Subcutaneous abdominal adipose tissue (tissue), 5 donors: ENCODE measurements around the gene AK8.

Experiments
- H3K27ac ChIP-seq: one replicate; pipeline ENCODE4 v1.7.0; 2013; ENCODE audit warnings: low read depth, mild to moderate bottlenecking, inconsistent platforms, low read length, moderate library complexity
- H3K27me3 ChIP-seq, 5 donors: one replicate each; pipeline ENCODE4 v1.7.0; 2013; ENCODE audit warnings: low read length in 5 of 5, inconsistent platforms in 1 of 5; ENCODE audit not compliant: control insufficient read depth in 5 of 5, insufficient read depth in 4 of 5
- H3K36me3 ChIP-seq, 5 donors: one replicate each; pipeline ENCODE4 v1.7.0; 2013; ENCODE audit warnings: low read length in 5 of 5; ENCODE audit not compliant: control insufficient read depth in 5 of 5, insufficient read depth in 5 of 5
- H3K4me1 ChIP-seq, 5 donors: one replicate each; pipeline ENCODE4 v1.7.0; 2013; ENCODE audit warnings: low read length in 5 of 5, mild to moderate bottlenecking in 3 of 5, moderate library complexity in 1 of 5; ENCODE audit not compliant: control insufficient read depth in 5 of 5, insufficient read depth in 5 of 5
- H3K4me3 ChIP-seq, 5 donors: one replicate each; pipeline ENCODE4 v1.7.0; 2013; ENCODE audit warnings: low read length in 5 of 5, low read depth in 1 of 5
- H3K9ac ChIP-seq, 5 donors: one replicate each; pipeline ENCODE4 v1.7.0; 2013; ENCODE audit warnings: low read length in 5 of 5, mild to moderate bottlenecking in 4 of 5, moderate library complexity in 3 of 5
- H3K9me3 ChIP-seq, 5 donors: one replicate each; pipeline ENCODE4 v1.7.0; 2013; ENCODE audit warnings: low read length in 5 of 5; ENCODE audit not compliant: control insufficient read depth in 5 of 5
- donor health status: healthy.
- donor health status: healthy.
- donor health status: healthy.
- donor health status: healthy.
- donor health status: healthy.

Gene AK8

GRCh38 chr9:132708769-132709430 is 169.2 kb downstream of the AK8 start:
- Histone ChIP-seq H3K4me3 (no peak overlapping the region), H3K27me3 (peaks cover 0 to 10% (median 8%) of the 10 kb centered on the region in 5 donors), H3K36me3 (no peaks in the 10 kb centered on the region), H3K9ac (no peak overlapping the region), H3K27ac (no peak overlapping the region), H3K4me1 (no peaks in the 10 kb centered on the region), H3K9me3 (no peaks in the 10 kb centered on the region)

DNA sequence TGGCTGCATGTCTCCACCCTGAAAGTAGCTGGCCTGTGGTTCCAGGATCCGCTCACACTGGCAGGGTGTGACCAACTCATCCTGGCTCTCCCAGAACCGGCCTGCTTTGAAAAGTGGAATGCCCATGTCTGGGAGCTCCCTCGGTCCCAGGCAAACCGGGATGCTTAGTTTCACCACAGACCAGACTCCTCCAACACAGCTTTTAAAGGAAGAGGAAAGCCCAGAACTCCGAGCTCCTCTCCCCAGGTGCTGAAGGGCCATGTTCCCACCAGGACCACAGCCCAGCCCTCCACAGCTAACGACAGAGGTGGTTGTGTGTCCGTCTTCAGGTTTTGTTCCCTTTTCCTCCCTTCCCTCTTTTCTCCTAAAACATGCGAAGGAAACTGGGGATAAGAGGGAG is 169.8 kb downstream of the AK8 start:
- peaks cover 0 to 10% (median 8%) of the 10 kb centered on the region in 5 donors for H3K27me3 ChIP-seq

DNA sequence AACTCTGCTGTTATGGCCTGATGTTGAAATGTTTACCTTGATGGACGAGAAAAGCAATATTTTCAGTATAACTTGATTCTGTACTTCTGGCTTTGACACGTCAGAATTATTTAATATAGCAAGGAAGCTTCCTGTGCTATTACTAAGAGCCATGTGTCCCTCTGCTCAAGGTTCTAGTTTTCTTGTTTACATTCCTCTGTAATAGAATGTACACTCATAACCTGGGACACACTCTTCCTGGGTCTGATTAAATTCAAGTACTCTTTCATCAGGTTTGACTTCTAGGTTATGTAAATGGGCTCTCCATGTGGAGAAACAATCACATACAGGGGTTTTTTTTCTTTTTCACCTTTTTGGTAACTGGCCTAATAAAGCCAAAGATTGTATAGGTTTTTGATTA is 174.7 kb downstream of the AK8 start:
- no peak overlapping the region for H3K27ac ChIP-seq
- H3K27me3 ChIP-seq, result peaks cover 0 to 10% (median 8%) of the 10 kb centered on the region in 5 donors
- no peak overlapping the region for H3K4me3 ChIP-seq
- peaks cover 0 to 1% (median 0%) of the 10 kb centered on the region in 5 donors for H3K9me3 ChIP-seq
- no peaks in the 10 kb centered on the region for H3K36me3 ChIP-seq
- H3K4me1 ChIP-seq, result no peaks in the 10 kb centered on the region
- H3K9ac ChIP-seq, result no peak overlapping the region

More for the DNA sequence above, 169.8 kb downstream of the AK8 start:
- Histone ChIP-seq H3K9me3 (no peaks in the 10 kb centered on the region), H3K36me3 (no peaks in the 10 kb centered on the region), H3K4me3 (no peak overlapping the region), H3K9ac (no peak overlapping the region), H3K27ac (no peak overlapping the region), H3K4me1 (no peaks in the 10 kb centered on the region)

DNA sequence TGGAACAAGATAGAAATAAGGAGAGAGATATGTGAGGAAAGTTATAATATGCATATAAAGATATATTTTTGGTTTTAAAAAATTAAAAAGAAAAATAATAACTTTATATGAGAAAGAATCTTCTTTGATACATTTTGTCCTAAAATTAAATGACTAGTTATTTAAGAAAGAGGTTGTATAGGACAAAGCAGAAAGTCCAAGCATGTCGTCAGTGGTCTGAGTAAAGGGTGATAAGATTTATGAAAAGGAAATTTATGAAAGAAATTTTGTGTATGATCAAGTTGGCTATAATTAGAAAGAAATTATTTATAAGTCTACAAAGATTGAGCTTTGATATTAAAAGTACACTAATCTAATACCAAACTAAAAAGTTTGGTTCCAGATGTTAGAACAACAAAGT is 175.8 kb downstream of the AK8 start:
- H3K36me3 ChIP-seq, result no peaks in the 10 kb centered on the region
- no peaks in the 10 kb centered on the region for H3K4me1 ChIP-seq
- peaks cover 0 to 12% (median 5%) of the 10 kb centered on the region in 5 donors for H3K9me3 ChIP-seq
- no peak overlapping the region for H3K4me3 ChIP-seq
- H3K27ac ChIP-seq, result no peak overlapping the region
- H3K9ac ChIP-seq, result no peak overlapping the region
- peaks cover 0 to 10% (median 8%) of the 10 kb centered on the region in 5 donors for H3K27me3 ChIP-seq

- Histone ChIP-seq H3K4me1 (no peaks in the 10 kb centered on the region), H3K9me3 (peaks cover 2 to 21% (median 11%) of the 10 kb centered on the region in 5 donors), H3K4me3 (no peak overlapping the region), H3K9ac (no peak overlapping the region), H3K36me3 (no peaks in the 10 kb centered on the region), H3K27me3 (peaks cover 0 to 2% (median 0%) of the 10 kb centered on the region in 5 donors), H3K27ac (no peak overlapping the region)
Measured at GRCh38 chr9:132699956-132700355, 178.1 kb downstream of the AK8 start.

DNA sequence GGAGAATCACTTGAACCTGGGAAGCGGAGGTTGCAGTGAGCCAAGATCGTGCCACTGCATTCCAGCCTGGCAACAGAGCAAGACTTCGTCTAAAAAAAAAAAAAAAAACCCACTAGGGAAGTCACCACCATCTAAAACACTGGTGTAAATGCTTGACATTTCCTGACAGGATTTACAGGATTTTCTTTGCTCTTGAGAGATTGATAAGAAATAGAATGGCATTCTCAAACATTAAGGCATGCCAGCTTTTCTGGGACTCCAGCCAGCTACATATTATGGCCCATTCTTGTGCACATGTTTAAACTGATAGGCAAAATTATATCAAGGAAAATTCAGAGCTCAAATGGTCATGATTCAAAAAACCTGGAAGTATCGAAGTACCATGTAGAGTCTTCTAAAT is 179.1 kb downstream of the AK8 start:
- no peaks in the 10 kb centered on the region for H3K4me1 ChIP-seq

GRCh38 chr9:132697230-132697629 is 180.9 kb downstream of the AK8 start:
- Histone ChIP-seq H3K4me3 (no peak overlapping the region), H3K9me3 (peaks cover 2 to 21% (median 11%) of the 10 kb centered on the region in 5 donors), H3K9ac (no peak overlapping the region), H3K4me1 (no peaks in the 10 kb centered on the region), H3K36me3 (no peaks in the 10 kb centered on the region), H3K27me3 (peaks cover 0 to 2% (median 0%) of the 10 kb centered on the region in 5 donors), H3K27ac (no peak overlapping the region)

More for the DNA sequence above, 179.1 kb downstream of the AK8 start:
- no peak overlapping the region for H3K27ac ChIP-seq
- peaks cover 2 to 21% (median 11%) of the 10 kb centered on the region in 5 donors for H3K9me3 ChIP-seq
- H3K4me3 ChIP-seq, result no peak overlapping the region
- H3K36me3 ChIP-seq, result no peaks in the 10 kb centered on the region
- H3K27me3 ChIP-seq, result peaks cover 0 to 2% (median 0%) of the 10 kb centered on the region in 5 donors
- H3K9ac ChIP-seq, result no peak overlapping the region

- no peak overlapping the region for H3K27ac ChIP-seq
- H3K36me3 ChIP-seq, result peaks cover 5 to 23% (median 17%) of the 10 kb centered on the region in 5 donors
- H3K4me1 ChIP-seq, result no peaks in the 10 kb centered on the region
Measured at GRCh38 chr9:132694144-132694543, 183.9 kb downstream of the AK8 start.

DNA sequence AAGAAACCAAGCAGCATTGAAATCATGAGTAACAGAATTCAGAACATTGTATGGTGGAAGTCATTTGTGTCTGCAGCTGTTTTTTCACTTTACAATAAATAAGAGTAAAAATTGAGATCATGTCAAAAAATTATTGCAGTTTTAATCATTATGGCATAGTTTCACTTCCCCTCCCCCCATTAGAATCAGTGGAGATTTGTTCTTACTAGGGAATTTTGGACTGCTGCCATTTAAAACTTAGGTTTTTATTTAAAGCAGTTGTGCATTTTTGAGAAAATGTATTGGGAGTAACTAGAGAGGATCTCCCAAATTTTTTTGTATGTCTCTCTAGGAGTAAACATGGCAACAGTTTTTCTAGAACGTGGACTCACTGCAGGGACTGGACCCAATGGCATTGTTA is 187.4 kb downstream of the AK8 start:
- Histone ChIP-seq H3K4me3 (no peak overlapping the region), H3K4me1 (no peaks in the 10 kb centered on the region), H3K27me3 (no peaks in the 10 kb centered on the region), H3K9ac (no peak overlapping the region), H3K27ac (no peak overlapping the region), H3K36me3 (peaks cover 28 to 52% (median 48%) of the 10 kb centered on the region in 5 donors), H3K9me3 (no peaks in the 10 kb centered on the region)

More at GRCh38 chr9:132694144-132694543, 183.9 kb downstream of the AK8 start:
- no peak overlapping the region for H3K9ac ChIP-seq
- H3K27me3 ChIP-seq, result no peaks in the 10 kb centered on the region
- peaks cover 2 to 21% (median 11%) of the 10 kb centered on the region in 5 donors for H3K9me3 ChIP-seq
- no peak overlapping the region for H3K4me3 ChIP-seq

DNA sequence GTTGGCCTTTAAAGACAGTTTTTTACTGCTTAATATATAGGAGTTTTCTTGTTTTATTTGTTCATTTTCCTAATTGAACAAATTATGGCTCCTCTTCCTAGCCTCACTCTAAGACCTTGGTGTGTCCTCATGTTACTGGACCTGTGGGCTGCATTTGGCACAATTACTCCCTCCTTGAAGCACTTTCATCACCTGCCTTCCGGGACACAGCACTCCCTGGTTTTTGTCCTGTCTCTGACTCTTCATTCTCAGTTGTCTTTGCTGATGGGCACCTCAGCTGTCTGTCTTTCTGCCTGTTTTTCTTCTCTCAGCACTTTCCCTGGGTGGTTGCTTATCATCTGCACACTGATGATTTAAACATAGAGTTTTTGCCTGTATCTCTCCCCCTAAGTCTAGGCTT is 194.2 kb downstream of the AK8 start:
- H3K9me3 ChIP-seq, result no peaks in the 10 kb centered on the region
- H3K9ac ChIP-seq, result no peak overlapping the region
- H3K4me3 ChIP-seq, result no peak overlapping the region
- peaks cover 34 to 67% (median 52%) of the 10 kb centered on the region in 5 donors for H3K36me3 ChIP-seq
- no peak overlapping the region for H3K27ac ChIP-seq
- H3K27me3 ChIP-seq, result no peaks in the 10 kb centered on the region
- no peaks in the 10 kb centered on the region for H3K4me1 ChIP-seq
